K562 (cell line): Measurements from ENCODE around the gene SPATA3. TPM values are rescaled to one million over a fixed set of nuclear protein-coding genes. Genes with fewer than 3 reads are reported as not detected.

Experiments used
- HES1 ChIP-seq: fragments of 450-650 bp; IDR thresholded peaks from 2 replicates; pipeline ENCODE4 v1.6.1; 2016; ENCODE audit warnings: low read depth, mild to moderate bottlenecking, moderate library complexity
- POLR3G ChIP-seq: IDR thresholded peaks from 2 replicates; pipeline ENCODE4 v1.6.1; 2011; ENCODE audit not compliant: insufficient read length, insufficient replicate concordance; ENCODE audit errors: extremely low read depth
- SREBF2 ChIP-seq: sonication (generic); formaldehyde crosslinking; IDR thresholded peaks from 2 replicates; pipeline ENCODE4 v1.4.0; 2020; ENCODE audit warnings: mild to moderate bottlenecking, missing genetic modification reagents
- THRB ChIP-seq: fragments of 450-650 bp; formaldehyde crosslinking; conservative IDR thresholded peaks from 2 replicates; pipeline ENCODE4 v1.4.0; 2022; ENCODE audit warnings: mild to moderate bottlenecking, missing genetic modification characterization
- ZBTB33 ChIP-seq: sonication (generic); formaldehyde crosslinking; IDR thresholded peaks from 2 replicates; pipeline ENCODE4 v1.8.1; 2023; ENCODE audit warnings: mild to moderate bottlenecking, missing genetic modification reagents
- ZBTB43 ChIP-seq: sonication (generic); formaldehyde crosslinking; IDR thresholded peaks from 2 replicates; pipeline ENCODE4 v1.8.0; 2023; ENCODE audit warnings: mild to moderate bottlenecking, missing genetic modification reagents
- ZNF23 ChIP-seq: fragments of 250-450 bp; sonication (Bioruptor Pico); IDR thresholded peaks from 2 replicates; pipeline ENCODE4 v1.4.0; 2020; ENCODE audit warnings: mild to moderate bottlenecking
- ZNF592 ChIP-seq: fragments of 450-650 bp; IDR thresholded peaks from 2 replicates; pipeline ENCODE4 v1.6.1; 2017; ENCODE audit warnings: antibody characterized with exemption, mild to moderate bottlenecking
- polyA plus RNA-seq, 8 experiments: library from polyadenylated mRNA; depleted of rRNA in 4 of 8; stranded (reverse) in 5 of 8; unstranded in 3 of 8; fragments of >200 nt; fragmentation: Nextera tagmentation in 2 of 8; fragmentation: Illumina TruSeq in 1 of 8; extraction: Ambion mirVana in 2 of 8; extraction: Trizol in 1 of 8; gene quantifications; 2 replicates each; pipeline versions ENCODE4 v1.2.1 to v1.2.3, GENCODE V29; 2011 to 2014; ENCODE audit warnings: inconsistent platforms in 1 of 8, missing spikeins in 1 of 8
- total RNA-seq, 7 experiments: library from RNA; depleted of rRNA in 6 of 7; stranded (reverse); fragments of >200 nt in 6 of 7; fragmentation: Illumina TruSeq in 2 of 7; extraction: Trizol in 2 of 7; gene quantifications; 2 replicates each; pipeline versions ENCODE4 v1.2.1 to v1.2.3, GENCODE V29; 2011 to 2021; ENCODE audit warnings: low replicate concordance in 1 of 7

The SPATA3 gene
- total and polyA plus RNA-seq, 9 of the 15 experiments (the other 6 are each of a cell fraction or from before 2014, with no cell fraction given): not detected

GRCh38 chr2:231036131-231036530 lies 40.2 kb downstream of the SPATA3 start (continued):
- TF ChIP-seq ZBTB33 (no peak), ZBTB43 (no peak), ZNF23 (no peak), ZNF592 (no peak), HES1 (no peak), THRB (no peak), SREBF2 (CRISPR knock-in tag) (no peak), POLR3G (no peak)
- TF ChIP-seq, all 486 proteins: peak for 0
